Stomach (tissue), 4 donors: ENCODE data around the gene RBBP4.

Experiments
- CTCF ChIP-seq, 7 experiments: fragments of 450-650 bp in 4 of 7; fragments of 200-600 bp in 3 of 7; sonication (generic) in 3 of 7; IDR thresholded peaks; one replicate each; pipeline ENCODE4 v1.5.1; 2016 to 2019; ENCODE audit warnings: antibody characterized with exemption in 7 of 7, control low read depth in 2 of 7, mild to moderate bottlenecking in 1 of 7
- EP300 ChIP-seq: sonication (generic); formaldehyde crosslinking; IDR thresholded peaks from one replicate; pipeline ENCODE4 v1.6.1; 2017; ENCODE audit warnings: antibody characterized with exemption
- POLR2A ChIP-seq, 4 donors: fragments of 450-650 bp; IDR thresholded peaks; one replicate each; pipeline ENCODE4 v1.6.1; 2016; ENCODE audit warnings: antibody characterized with exemption in 4 of 4, control low read depth in 2 of 4, mild to moderate bottlenecking in 1 of 4, moderate library complexity in 1 of 4
- POLR2AphosphoS5 ChIP-seq, 3 donors: sonication (generic); formaldehyde crosslinking; IDR thresholded peaks; one replicate each; pipeline ENCODE4 v1.6.1; 2016; ENCODE audit warnings: antibody characterized with exemption in 3 of 3

GRCh38 chr1:32681999-32682398 is 31.0 kb downstream of the RBBP4 start:
- TF ChIP-seq CTCF (IDR thresholded peaks at IDR 0.05) (no peak), POLR2A (IDR thresholded peaks at IDR 0.05) (no peak), POLR2AphosphoS5 (IDR thresholded peaks at IDR 0.05) (no peak), EP300 (no peak)
